OCI-LY7 (cell line): ENCODE measurements around the gene FLRT2.

ENCODE experiments used
- EZH2phosphoT487 ChIP-seq: fragments of 200-600 bp; sonication (generic); IDR thresholded peaks from 2 replicates; pipeline ENCODE4 v1.6.1; 2018; ENCODE audit warnings: low read depth, borderline replicate concordance, mild to moderate bottlenecking, mixed run types, antibody characterized with exemption, low read length, moderate library complexity, mixed read lengths
- TF ChIP-seq, protein P1 (sequence below): fragments of 200-600 bp; sonication (generic); conservative IDR thresholded peaks from 2 replicates; pipeline ENCODE4 v1.5.1; 2014; ENCODE audit warnings: mild to moderate bottlenecking, antibody characterized with exemption, low read length, moderate library complexity, mixed read lengths

DNA sequence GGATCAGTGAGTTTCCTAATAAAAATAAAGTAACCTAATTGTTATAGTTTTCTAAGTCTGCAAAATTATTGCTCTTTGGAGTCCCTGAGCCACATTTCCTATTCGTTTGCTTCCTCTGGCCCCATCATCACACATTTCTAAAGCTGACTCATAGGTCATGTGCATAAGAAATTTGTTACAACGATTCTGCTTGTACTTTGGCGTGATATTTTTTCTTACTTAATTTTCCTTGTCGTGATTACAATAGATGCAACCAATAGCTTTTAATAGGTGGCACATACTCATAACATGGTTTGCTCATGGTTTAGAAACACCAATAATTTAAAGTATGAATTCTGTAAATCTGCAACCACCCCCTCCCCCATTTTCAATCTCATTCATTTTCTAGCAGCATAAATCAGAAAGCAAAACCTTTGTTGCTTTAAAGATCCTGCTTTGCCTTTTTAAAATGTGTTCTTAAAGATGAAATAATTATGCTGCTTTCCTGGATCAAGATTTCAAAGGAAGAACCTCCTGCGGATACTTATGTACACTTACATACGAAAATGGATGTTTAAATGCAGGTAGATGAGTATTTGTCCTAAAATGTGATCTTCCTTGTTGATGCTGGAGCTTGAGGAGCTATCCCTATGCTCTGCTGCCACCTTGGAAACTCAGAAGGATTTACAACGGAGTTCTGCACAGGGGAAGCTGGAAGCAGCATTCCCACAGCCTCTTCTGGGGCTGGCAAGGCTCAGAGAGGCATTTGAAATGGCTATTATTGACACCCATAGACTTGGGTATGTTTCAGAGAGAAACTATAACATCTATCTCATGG is 1.7 kb upstream of the FLRT2 start:
- TF ChIP-seq, protein P1, sequence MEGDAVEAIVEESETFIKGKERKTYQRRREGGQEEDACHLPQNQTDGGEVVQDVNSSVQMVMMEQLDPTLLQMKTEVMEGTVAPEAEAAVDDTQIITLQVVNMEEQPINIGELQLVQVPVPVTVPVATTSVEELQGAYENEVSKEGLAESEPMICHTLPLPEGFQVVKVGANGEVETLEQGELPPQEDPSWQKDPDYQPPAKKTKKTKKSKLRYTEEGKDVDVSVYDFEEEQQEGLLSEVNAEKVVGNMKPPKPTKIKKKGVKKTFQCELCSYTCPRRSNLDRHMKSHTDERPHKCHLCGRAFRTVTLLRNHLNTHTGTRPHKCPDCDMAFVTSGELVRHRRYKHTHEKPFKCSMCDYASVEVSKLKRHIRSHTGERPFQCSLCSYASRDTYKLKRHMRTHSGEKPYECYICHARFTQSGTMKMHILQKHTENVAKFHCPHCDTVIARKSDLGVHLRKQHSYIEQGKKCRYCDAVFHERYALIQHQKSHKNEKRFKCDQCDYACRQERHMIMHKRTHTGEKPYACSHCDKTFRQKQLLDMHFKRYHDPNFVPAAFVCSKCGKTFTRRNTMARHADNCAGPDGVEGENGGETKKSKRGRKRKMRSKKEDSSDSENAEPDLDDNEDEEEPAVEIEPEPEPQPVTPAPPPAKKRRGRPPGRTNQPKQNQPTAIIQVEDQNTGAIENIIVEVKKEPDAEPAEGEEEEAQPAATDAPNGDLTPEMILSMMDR: no peak
- TF ChIP-seq EZH2phosphoT487: no peak
